ENCODE data around the gene SNF8.

Gene SNF8

DNA sequence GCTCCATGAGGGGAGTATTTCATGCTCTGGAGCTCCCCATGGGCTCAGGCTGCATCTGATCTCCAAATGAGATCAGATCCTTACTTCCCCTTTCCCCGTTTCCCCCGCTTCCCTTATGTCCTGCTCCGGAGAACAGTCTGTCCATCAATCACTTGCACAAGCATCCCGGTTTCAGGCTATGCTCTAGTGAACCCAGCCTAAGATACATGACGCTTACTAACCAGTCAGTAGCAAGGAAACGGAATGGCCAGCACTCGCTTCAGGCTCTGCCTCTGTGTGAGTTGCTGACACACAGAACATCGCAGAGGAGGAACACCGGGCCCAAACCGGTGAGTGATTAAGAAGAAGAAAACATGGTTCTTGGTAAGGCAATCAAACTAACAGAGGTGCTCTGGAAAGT lies 61.5 kb downstream of the SNF8 start:
- no peak overlapping the region for H3K4me3 ChIP-seq
- no peak for DNase-seq
- H3K36me3 ChIP-seq = no peaks in the 10 kb centered on the region
- TF ChIP-seq, protein P1, sequence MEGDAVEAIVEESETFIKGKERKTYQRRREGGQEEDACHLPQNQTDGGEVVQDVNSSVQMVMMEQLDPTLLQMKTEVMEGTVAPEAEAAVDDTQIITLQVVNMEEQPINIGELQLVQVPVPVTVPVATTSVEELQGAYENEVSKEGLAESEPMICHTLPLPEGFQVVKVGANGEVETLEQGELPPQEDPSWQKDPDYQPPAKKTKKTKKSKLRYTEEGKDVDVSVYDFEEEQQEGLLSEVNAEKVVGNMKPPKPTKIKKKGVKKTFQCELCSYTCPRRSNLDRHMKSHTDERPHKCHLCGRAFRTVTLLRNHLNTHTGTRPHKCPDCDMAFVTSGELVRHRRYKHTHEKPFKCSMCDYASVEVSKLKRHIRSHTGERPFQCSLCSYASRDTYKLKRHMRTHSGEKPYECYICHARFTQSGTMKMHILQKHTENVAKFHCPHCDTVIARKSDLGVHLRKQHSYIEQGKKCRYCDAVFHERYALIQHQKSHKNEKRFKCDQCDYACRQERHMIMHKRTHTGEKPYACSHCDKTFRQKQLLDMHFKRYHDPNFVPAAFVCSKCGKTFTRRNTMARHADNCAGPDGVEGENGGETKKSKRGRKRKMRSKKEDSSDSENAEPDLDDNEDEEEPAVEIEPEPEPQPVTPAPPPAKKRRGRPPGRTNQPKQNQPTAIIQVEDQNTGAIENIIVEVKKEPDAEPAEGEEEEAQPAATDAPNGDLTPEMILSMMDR (IDR thresholded peaks at IDR 0.05) = no peak
- H3K9me3 ChIP-seq = no peaks in the 10 kb centered on the region
- H3K27me3 ChIP-seq = peaks cover 0 to 2% of the 10 kb centered on the region in 2 donors
- H3K27ac ChIP-seq = no peak overlapping the region
- peaks cover 0 to 5% (median 1%) of the 10 kb centered on the region in 4 donors for H3K4me1 ChIP-seq
- intact Hi-C loops (cut with DNase I; ENCODE audit: low total_unique reads) = loop anchor here (5.0 to 10.0 kb wide), 2 partner anchors 158 to 206 kb away; partner anchors contain the start of genes HOXB13, PRAC1 and PRAC2

DNA sequence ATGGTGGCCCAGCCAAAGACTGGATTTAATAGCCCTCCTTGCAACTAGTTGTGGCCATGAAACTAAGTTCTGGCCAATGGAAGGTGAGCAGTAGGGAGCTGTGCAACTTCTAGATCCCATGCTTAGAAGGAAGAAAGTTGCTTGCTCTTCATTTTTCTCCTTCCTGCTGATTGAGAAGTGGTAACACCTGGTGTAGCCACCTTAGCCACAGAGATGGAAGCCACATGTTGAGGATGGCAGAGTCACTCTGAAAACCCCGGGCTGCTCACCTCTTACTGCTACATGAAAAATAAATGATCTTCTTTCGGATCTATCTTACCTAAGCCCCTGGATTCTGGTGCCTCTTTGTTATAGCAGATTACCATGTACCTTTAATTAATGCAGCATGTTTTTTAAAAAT lies 62.4 kb downstream of the SNF8 start:
- intact Hi-C loops (cut with DNase I; ENCODE audit: low total_unique reads) = loop anchor here (5.0 to 10.0 kb wide), 2 partner anchors 157 to 205 kb away; partner anchors contain the start of genes HOXB13, PRAC1 and PRAC2
- no peak for DNase-seq
- H3K27ac ChIP-seq = no peak overlapping the region
- H3K36me3 ChIP-seq = no peaks in the 10 kb centered on the region
- H3K27me3 ChIP-seq = peaks cover 0 to 6% of the 10 kb centered on the region in 2 donors
- peaks cover 0 to 5% (median 1%) of the 10 kb centered on the region in 4 donors for H3K4me1 ChIP-seq
- H3K4me3 ChIP-seq = no peak overlapping the region
- TF ChIP-seq, protein P1 (IDR thresholded peaks at IDR 0.05) = no peak
- H3K9me3 ChIP-seq = no peaks in the 10 kb centered on the region

Measured in tibial artery (tissue), 4 donors.